HG03039 (cell line): Measurements from ENCODE around the gene RBM4B.

ENCODE experiments used
- ATAC-seq: cut with Tn5 transposase; IDR thresholded peaks from one replicate; pipeline ENCODE4 v1.9.1; 2021; ENCODE audit warnings: mild to moderate bottlenecking, moderate library complexity; ENCODE audit not compliant: unreplicated experiment

Gene RBM4B

DNA sequence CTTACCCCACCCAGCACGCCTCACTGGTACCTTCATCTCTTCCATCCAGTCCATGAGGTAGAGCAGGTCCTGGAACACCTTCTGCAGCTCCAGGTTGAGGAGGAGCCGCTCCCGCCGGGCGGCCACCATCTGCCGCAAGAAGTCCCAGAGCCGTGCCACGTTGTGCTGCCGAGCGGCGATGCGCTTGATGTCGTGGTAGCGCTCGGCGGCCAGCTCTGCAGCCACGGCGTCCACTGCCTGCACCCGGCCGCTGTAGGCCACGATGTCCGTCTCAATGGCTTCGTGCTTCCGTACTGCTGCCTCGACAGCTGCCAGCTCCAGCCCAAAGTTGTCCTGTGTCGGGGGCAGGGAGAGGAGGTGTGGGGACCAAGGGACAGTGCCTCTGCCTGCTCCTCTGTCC, 29.8 kb upstream of the RBM4B start:
- ATAC-seq, result no peak

DNA sequence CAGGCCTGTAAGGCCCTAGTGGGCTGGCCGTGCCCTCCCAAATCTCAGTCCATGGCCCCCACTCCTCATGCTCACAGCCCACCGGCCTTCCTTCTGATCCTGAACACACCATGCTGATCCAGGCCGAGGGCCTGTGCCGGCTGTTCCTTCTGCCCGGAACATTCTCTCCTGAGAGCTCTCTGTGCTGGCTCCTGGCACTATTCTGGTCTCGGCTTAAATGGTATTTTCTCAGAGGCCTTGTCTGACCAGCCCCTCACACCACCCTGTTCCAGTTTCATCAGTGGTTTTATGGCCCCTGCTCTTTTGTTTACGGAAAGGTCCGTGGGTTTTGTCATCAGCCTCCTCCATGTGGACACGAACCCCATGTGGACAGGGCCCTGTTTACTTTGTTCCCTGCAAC, 29.3 kb upstream of the RBM4B start:
- no peak for ATAC-seq

DNA sequence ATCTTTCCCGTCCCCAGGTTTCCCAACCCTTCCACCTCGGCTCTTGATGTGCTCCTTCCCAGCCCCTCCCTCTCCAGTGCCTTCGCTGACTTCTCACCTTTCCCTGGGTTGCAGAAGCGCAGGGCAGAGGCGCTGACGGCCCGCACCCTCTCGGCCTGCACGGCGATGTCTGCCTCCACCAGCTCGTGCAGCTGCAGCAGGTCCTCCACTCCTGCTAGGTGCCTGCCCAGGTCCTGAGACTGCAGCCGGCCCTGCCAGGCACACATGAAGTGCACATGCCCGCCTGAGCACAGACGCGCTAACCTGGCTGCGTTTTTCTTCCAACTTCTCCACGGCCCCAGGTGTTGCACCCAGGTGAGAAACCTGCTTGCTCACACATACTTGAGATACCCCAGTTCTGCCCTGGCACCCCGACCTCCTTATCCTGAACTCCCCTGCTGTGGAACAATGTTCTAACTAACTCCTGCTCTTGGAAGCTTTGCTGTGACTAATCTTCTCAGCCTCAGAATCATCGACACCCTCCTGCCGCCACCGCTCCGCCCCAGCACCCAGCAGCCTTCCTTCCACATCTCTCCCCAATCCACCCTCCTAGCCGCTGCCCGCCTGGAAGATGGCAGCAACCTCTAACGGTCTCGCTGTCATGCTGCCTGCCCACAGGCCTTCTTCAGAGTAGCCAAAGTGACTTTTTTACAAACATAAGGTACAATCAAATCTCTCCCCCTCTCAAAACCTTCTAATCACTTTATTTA, 28.1 kb upstream of the RBM4B start:
- ATAC-seq, result no peak

DNA sequence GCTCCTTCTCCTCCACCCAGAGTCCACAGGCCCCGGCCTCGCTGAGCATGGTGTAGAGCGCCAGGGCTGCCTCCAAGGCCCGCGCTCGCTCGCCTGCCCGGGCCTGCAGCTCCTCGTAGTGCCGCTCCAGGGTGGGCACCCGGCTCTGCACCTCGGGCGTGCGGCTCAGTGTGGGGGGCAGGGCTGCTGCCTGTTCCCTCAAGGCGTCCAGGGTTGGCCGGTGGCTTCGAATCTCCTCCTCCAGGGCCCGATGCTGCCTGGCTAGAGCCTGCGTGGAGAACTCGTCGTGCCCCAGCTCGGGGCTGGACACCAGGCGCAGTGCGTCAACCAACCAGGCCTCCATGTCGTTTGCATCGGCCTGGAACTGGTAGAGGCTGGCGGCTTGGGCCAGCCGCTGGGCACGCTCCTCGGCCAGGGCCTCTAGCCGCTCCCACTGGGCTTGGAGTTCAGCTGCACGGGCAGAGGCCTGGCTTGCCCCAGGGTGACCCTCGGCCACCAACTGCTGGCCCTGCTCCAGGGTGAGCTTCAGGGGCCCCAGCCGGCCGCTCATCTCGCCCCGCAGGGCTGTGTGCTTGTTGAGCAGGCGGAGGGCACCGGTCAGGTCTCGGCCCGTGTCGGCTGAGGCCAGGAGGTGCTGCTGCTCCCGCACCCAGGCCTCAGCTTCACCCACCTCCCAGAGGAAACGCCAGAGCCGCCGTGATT, 27.1 kb upstream of the RBM4B start:
- no peak for ATAC-seq

DNA sequence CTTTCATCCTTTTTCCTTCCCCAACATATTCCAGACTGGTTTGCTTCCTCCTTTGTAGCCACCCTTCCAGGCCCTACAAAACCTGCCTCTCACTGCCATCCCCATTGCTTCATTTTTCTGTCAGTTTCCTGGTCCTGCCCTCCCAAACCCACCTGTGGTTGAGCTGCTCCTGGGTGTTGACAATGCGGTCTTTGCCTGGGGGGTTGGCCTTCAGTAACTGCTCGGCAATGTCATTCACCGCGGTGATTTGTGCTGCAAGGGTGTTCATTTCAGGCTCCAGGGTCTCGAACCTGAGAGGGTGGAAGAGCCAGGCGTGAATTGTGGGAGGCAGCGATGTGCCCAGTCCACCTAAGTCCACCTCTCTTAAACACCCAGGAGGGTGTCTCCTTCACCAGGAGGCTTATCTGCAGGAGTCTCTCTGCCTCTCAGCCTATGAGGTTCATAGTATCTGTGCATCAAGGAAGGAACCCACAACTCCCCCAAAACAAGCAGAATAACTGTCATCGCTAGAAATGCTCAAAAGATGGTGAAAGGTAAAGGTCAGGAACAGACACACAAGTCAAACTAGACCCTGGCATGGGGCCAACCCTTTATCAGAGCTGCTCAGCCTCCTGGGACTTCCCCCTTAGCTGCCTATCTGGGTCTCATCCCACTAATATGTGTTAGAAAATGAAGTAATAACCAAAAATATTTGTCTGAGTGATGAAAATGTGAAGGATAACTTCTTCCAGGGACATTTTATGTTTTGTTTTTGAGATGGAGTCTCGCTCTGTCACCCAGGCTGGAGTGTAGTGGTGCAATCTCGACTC, 23.9 kb upstream of the RBM4B start:
- no peak for ATAC-seq

DNA sequence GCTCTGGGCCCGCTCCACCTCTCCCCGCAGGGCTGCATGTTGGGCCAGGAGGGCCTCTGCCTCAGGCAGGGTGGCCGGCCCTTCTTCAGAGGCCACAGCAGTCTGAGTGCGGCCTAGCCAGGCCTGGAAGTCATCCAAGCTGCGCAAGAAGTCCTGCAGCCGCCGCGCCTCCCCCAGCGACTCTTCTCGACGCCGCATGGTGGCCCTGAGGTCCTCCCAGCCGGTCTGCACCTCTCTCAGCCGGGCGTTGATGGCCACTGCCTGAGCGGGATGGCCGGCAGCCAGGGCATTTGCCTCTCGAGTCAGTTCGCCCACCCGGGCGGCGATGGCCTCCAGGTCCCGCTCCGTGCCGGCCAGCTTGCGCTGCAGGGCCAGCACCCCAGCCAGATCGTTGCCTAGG, 23.1 kb upstream of the RBM4B start:
- ATAC-seq, result no peak

DNA sequence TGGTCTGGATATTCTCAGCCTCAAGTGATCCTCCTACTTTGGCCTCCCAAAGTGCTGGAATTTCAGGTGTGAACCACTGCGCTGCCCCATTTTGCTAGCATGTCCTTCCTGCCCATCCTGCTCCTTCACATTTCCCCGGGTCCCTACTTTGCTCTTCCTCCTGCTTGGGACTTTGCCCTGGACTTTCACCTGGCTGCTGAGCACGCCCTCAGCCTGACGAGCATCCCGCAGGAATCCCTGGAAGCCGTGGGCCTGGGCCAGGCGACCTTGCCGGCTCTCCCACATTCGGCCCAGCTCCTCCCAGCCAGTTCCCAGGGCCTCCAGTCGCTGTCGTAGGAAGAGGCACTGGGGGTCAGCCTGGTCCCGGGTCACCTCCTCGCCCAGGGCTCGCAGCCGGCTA, 22.6 kb upstream of the RBM4B start:
- no peak for ATAC-seq

DNA sequence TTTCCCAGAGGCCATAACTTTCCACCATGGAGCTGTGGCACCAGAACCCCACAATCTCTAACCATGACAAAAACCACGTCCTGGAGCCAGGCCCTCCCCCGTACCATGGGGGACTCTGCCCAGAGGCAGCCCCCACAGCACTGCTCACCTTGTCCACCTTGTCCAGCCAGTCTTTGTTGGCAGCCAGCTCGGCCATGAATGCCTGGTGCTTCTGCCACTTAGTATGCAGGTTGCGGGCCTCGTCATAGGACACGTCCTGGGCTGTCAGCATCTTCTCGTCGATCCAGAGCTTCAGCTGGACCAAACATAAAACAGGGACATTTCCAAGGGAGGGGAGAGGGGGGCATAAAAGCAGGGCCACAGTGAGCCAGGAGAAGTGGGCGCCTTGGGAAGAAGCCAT, 20.8 kb upstream of the RBM4B start:
- ATAC-seq, result no peak

DNA sequence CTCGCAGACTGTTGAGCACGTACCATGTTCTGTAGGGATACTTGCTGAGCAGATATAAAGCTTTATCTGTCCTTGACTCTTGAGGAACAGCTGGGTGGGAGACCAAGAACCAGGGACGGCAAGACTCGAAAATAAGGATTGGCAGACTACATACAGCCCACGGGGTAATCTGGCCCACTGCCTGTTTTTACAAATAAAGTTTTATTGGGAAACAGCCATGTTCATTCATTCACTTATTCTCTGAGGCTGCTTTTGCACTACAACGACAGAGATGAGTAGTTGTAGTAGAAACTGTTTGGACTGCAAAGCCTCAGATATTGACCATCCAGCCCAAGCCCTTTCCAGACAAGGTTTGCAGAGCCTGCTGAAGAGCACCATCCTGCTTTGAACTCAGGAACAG, 20.3 kb upstream of the RBM4B start:
- ATAC-seq, result no peak

DNA sequence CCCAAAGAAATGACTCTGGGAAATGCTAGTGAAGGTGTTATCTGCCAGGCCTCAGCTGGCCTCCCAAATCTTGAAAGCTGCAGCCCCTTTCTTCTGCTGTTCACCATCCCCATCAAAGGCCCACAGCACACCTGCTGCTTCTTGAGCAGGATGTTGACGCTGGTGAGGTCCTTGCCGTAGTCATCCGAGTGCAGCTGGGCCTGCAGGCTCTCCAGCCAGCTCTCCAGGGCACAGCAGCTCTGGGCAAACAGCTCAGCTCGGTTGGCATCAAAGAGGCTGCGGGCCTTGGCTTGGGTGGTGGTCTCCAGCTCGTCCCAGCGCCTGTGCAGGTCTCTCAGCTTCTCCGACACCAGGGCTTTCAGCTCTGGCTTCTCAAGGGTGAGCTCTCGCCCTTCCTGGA, 18.5 kb upstream of the RBM4B start:
- ATAC-seq, result no peak

DNA sequence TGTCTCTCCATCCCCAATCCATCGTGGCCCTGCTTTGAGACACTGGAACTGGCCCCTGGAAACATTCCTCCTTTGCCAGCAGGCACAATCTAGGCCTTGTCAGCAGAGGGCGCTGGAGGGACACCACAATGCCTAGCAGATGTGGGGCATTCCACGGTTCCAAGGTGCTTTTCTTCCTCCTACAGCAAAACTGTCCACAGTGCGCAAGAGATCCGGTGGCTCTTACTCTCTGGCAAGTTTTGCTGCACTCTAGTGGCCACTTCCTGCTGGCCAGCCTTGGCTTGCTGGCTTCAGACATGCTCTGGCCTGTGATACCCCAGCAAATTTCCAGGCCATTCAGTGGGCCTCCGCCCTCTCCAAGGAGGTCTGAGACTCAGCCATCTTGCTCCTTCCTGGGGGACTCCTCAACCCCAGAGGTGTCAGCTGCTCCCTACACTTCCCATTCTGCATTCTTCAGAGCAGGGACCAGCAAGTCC, 17.1 kb upstream of the RBM4B start:
- ATAC-seq, result peak; percentile 55

DNA sequence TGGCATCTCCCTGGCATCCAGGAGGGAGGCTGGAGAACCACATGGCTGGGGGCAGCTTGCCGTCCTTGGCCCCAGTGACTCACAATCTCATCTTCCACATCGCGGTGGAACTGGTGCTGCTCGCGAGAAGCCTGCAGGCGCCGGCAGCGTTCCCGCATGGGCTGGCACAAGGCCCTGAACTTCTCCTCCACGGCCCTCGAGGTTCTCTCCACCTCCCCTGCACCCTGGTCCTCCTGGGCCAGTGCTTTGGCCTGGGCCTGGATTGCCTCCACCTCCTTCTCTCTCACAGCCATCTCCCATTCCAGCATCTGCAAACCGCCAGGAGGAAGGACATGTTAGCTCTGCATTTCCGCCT, 16.3 kb upstream of the RBM4B start:
- ATAC-seq, result no peak

DNA sequence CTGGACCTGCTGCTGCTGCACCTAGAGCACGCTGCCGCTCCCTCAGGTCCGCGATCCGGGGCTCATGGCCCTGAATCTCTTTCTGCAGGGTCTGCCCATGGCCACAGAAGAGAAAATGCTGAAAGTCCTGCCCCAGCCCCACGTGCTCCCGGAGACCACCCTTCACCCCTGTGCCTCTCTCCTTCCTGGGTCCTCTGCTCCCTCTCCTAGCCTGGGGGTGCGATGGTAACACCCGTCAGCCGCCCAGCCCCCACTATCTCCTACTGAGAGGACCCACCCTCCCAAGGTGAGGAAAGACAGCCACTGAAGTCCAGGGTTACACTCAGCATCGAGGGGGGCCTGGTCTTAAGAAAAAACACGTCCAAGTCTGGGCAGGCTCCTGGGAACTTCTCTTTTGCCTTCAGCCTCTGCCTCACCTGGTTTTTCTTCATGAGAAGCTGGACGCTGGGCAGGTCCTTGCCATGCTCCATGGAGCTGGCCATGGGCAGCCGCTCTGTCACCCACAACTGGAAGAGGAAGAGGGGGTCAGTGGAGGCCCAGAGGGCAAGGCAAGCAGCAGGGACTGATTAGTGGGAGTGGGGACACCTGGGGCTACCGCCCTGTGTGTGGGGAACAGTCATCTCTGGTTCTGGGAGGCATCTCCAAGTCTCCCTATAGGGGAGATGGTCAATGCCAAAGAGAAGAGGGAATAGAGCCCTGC, 15.8 kb upstream of the RBM4B start:
- no peak for ATAC-seq

DNA sequence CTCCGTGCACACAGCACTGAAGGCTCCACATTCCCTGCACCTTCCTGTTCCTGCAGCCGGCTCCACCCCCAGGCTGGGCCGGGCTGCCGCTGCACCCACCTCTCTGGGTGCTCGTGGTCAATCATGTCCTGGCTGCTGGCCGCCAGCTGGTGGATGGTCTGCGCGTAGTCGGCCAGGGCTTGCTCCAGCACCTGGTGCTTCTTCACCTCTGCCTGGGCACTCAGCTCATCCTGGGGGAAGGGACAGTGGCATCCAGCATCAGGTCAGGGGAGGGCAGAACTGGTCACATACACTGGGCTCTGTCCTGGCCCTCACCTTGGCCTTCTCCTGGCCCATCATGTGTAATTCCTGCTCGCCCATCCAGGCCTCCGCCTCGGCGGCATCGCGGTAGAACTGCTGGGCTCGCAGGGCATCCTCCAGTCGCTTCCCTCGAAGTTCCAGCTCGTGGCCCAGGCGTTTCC, 15.2 kb upstream of the RBM4B start:
- no peak for ATAC-seq

DNA sequence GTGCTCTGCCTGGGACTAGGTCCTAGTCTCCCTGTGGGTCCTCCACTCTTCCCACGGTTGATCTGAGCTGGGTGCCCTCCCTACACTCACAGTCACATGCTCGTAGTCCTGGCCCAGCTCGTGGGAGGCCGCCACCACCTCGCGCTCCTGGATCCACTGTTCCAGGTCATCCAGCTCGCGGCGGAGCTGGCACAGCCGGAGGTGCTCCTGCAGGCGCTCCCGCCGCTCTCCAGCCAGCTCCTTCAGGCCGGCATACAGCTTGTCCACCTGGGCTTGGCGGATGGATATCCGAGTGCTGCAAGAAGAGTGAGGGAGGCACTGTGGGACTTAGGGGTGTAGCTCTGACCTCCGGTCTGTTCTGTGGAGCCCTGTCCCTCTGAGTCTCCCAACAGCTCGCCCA, 14.8 kb upstream of the RBM4B start:
- no peak for ATAC-seq

DNA sequence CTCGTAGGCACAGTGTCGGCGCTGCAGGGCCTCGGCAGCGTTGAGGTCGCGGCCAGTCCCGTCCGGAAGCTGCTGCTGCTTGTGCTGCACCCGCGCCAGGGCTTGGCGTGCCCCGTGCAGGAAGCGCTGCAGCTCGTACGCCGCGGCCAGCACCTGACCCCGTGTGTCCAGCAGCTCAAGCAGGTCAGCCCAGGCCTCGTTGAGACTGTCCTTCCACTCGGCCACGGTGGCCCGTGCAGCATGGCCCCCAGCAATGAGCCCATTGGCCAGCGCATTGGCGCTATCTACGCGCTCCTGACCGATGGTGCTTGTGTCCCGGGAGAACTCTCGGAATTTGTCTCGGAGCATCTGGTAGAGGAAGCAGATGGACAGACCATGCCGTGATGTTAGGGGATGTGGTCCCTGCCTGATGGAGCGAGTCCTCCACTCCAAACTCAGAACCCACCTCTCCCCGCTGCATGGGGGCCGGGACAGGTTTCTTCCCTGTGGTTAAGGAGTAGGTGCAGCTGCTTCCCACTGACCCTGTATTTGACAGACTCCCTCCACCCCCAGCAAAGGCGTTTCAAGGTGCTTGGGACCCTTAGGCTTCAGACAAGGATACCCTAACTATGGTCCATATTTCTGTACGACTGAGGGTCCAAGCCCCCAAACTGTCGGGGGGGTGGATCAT, 13.8 kb upstream of the RBM4B start:
- ATAC-seq, result no peak

DNA sequence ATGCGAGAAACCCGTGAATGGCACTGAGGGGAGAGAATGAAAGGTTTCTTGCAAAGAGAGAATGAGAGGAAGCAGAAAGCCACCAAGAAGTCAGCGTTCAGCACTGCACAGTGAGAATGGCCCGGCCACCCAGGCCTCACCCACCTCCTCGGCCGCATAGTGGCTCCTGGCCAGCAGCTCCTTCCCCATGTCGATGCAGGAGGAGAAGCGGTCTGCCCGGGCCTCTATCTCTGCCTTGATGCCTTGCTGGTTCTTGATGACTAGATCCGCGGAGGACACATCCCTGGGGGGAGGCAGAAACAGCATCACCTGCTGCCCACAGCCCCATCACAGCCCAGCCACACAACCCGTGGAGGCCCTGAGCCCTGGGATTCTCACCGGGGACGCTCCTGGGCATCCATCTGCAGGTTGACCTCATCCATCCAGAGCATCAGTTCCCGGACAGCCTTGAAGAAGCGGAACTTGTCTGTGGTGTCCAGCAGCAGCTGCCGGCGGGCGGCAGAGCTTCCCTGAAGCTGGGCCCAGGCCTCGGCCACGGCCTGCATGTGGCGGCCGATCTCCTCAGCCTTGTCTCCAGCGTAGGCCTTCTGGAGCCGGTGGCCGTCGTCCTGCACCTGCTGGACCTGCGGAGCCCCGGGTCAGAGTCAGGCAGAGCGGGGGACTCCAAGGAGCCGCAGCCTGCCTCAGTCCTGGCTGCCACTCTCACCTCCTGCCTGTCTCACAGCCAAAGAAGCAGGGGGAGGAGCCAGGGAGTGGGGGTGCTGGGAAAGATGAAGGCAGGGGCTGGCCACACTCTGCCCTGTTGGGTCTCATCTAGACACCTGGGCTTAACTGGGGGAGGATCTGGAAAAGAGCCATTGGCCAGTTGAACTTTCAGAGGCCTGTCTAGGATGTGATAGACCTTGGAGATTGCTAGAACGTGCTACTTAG, 12.2 kb upstream of the RBM4B start:
- no peak for ATAC-seq

DNA sequence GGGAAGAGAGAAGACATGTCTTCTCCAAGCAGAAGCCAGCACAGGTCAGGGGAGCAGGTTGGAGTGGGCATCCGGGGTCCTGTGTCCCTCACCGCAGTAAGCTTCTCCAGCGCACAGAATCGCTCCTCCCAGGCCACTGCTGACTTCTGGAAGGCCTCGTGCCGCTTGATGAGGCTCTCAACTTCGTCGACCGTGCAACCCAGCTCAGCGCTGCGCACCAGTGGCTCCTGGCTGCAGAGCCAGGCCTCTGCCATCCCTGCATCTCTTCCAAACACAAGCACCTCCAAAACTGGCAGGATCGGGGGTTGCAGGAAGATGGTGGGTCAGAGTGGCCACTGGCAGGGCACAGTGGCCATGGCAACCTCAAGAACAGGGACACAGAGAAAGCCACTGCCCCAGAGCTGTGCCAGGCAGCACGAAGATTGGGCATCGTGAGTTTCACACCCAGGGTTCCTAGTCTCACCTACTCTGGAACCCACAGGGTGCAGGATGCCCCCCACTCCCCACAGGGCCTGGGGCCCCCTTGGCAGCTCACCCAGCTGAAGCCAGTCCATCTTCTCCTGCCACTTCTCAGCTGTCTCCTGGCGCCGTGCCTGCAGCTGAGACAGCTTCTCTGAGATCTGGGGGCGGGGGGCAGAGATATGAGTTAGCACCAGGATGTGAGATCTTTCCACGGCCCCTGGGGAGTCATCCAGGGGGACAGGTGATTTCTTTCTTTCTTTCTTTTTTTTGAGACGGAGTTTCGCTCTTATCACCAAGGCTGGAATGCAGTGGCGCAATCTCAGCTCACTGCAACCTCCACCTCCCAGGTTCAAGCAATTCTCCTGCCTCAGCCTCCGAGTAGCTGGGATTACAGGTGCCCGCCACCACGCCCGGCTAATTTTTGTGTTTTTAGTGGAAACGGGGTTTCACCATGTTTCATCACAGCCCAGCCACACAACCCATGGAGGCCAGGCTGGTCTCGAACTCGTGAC, 11.2 kb upstream of the RBM4B start:
- no peak for ATAC-seq
